ENCODE results near the gene KCTD3.

The KCTD3 gene

DNA sequence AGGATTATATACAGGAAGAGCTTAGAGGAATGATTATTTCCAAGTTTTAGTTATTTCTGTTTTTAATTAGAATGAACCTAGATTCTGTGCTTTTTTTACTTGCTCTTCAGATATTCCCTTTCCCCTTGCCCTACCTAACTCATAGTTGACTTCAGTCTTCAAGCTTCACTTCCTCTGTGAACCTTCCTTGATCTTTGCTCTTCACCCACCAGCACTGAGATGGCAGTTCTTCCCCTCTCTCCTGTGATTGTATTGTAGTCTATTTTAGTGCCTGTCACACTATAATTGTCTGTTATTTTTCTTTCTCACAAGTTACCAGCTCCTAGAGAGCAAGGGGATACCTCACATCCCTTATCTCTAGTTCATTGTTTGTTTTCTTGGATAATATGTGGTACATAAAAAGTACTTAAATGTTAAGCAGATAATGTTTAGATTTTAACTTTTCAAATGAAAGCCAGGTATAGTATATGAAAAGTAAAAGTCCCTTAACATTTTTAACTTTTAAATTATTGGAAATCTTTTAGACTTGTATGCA is 33.2 kb downstream of the KCTD3 start:
- Histone ChIP-seq H3K4me1 (ENCODE audit: control insufficient read depth in 1 of 2, insufficient read depth in 1 of 2, low read depth in 1 of 2, low read length in 1 of 2) (no peaks in the 10 kb centered on the region), H3K9me3 (no peaks in the 10 kb centered on the region), H3K27me3 (no peaks in the 10 kb centered on the region), H3K36me3 (no peaks in the 10 kb centered on the region), H3K4me3 (ENCODE audit: low read depth in 1 of 2, low read length in 1 of 2) (no peak overlapping the region), H3K27ac (no peak overlapping the region)
- no peak for TF ChIP-seq CTCF (IDR thresholded peaks at IDR 0.05)

GRCh38 chr1:215600867-215601266 is 33.8 kb downstream of the KCTD3 start:
- Histone ChIP-seq H3K36me3 (no peaks in the 10 kb centered on the region), H3K27ac (no peak overlapping the region), H3K27me3 (no peaks in the 10 kb centered on the region), H3K4me1 (ENCODE audit: control insufficient read depth in 1 of 2, insufficient read depth in 1 of 2, low read depth in 1 of 2, low read length in 1 of 2) (no peaks in the 10 kb centered on the region), H3K4me3 (ENCODE audit: low read depth in 1 of 2, low read length in 1 of 2) (no peak overlapping the region), H3K9me3 (no peaks in the 10 kb centered on the region)
- TF ChIP-seq CTCF (IDR thresholded peaks at IDR 0.05): no peak

- Histone ChIP-seq H3K27me3 (no peaks in the 10 kb centered on the region), H3K4me3 (ENCODE audit: low read depth in 1 of 2, low read length in 1 of 2) (no peak overlapping the region), H3K9me3 (no peaks in the 10 kb centered on the region), H3K4me1 (ENCODE audit: control insufficient read depth in 1 of 2, insufficient read depth in 1 of 2, low read depth in 1 of 2, low read length in 1 of 2) (no peaks in the 10 kb centered on the region), H3K36me3 (no peaks in the 10 kb centered on the region), H3K27ac (no peak overlapping the region)
- no peak for TF ChIP-seq CTCF (IDR thresholded peaks at IDR 0.05)
These were observed 34.2 kb downstream of the KCTD3 start for GRCh38 chr1:215601276-215601675.

DNA sequence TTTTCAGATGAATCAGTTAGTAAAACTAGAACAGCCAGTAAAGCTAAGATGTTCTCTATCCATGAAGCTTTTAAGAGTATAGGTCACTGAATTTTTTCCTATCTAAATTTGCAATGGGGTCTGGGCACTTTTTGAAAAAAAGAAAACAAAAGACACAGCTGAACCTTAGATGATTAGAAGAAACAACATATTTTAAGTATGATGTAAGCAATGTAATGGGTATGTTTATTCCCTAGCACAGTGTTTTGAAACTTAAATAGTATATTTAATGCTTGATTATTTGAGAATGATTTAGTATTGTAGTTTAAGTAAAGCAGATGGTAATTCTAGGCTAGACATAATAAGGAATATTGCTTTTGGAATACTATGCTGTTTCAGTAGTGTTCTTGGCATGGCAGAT is 36.2 kb downstream of the KCTD3 start:
- H3K27me3 ChIP-seq: no peaks in the 10 kb centered on the region
- H3K4me1 ChIP-seq (ENCODE audit: control insufficient read depth in 1 of 2, insufficient read depth in 1 of 2, low read depth in 1 of 2, low read length in 1 of 2): no peaks in the 10 kb centered on the region
- H3K36me3 ChIP-seq: peaks cover 5% of the 10 kb centered on the region
- no peak overlapping the region for H3K27ac ChIP-seq
- TF ChIP-seq CTCF (IDR thresholded peaks at IDR 0.05): no peak
- H3K4me3 ChIP-seq (ENCODE audit: low read depth in 1 of 2, low read length in 1 of 2): no peak overlapping the region
- H3K9me3 ChIP-seq: no peaks in the 10 kb centered on the region

DNA sequence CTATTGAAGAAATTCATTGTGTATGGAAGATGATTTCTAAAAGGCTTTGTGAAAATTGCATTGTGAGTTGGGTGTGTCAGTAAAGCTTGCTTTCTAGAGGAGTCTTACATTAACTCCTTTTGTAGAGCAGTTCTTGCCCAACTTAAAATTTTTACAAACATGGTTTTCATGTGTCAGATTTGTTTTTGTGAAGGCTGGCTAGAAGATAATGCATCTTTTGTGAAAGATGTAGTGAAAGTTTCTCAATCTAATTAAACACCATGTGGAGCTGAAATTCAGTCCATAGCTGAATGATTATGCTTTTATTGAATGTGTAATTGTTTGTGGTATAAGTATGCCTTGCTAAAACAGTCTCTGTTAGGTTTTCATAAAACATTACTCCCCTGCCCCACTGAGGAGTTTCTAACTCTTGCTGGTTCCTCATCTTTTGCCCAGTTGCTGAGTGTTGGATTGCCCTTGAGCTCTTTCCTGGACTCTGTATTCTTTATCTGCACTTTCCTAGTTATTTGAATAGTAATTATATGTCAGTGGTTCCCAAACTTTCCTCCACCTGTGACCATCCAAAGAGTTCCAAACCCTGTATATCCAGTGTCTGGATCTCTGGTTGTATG is 38.0 kb downstream of the KCTD3 start:
- TF ChIP-seq CTCF (IDR thresholded peaks at IDR 0.05): no peak
- no peak overlapping the region for H3K27ac ChIP-seq

More for the DNA sequence above, 38.0 kb downstream of the KCTD3 start:
- Histone ChIP-seq H3K4me3 (ENCODE audit: low read depth in 1 of 2, low read length in 1 of 2) (no peak overlapping the region), H3K36me3 (peaks cover 12% of the 10 kb centered on the region), H3K9me3 (no peaks in the 10 kb centered on the region), H3K4me1 (ENCODE audit: control insufficient read depth in 1 of 2, insufficient read depth in 1 of 2, low read depth in 1 of 2, low read length in 1 of 2) (no peaks in the 10 kb centered on the region), H3K27me3 (no peaks in the 10 kb centered on the region)
